ENCODE results near the gene NDUFS3.

Gene NDUFS3

DNA sequence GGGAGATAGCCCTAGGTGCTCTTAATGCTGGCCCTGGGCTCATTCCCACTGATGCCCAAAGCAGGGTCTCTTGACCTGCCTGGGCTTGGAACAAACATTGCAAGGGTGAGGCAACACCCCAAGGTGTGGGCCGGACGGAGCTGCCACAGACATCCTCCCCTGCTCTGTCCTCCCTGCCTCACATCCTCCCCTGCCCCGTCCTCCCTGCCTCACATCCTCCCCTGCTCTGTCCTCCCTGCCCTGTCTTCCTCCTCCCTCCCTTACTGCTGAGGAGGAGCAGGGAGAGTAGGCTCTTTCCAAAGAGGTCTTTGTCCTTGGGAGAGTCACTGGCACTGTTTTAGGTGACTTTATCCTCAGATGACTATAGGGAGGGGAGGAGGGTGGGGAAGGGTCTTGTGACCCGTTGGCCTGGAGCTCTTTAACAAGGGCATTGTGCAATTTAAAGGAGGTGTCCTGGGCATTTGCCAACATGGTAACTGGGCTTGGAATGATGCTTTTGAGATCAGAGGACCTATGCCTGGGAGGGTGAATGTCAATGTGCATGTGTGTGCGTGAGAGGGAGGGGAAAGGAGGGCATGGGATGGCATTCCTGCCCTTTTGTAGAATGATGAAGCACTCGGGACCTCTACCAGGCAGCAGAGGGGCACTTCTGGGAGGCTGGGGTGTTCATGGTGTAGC, 8.3 kb downstream of the NDUFS3 start:
- H3K4me3 ChIP-seq (ENCODE audit: low read depth, low read length), result no peak overlapping the region
- TF ChIP-seq, protein P1, sequence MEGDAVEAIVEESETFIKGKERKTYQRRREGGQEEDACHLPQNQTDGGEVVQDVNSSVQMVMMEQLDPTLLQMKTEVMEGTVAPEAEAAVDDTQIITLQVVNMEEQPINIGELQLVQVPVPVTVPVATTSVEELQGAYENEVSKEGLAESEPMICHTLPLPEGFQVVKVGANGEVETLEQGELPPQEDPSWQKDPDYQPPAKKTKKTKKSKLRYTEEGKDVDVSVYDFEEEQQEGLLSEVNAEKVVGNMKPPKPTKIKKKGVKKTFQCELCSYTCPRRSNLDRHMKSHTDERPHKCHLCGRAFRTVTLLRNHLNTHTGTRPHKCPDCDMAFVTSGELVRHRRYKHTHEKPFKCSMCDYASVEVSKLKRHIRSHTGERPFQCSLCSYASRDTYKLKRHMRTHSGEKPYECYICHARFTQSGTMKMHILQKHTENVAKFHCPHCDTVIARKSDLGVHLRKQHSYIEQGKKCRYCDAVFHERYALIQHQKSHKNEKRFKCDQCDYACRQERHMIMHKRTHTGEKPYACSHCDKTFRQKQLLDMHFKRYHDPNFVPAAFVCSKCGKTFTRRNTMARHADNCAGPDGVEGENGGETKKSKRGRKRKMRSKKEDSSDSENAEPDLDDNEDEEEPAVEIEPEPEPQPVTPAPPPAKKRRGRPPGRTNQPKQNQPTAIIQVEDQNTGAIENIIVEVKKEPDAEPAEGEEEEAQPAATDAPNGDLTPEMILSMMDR (IDR thresholded peaks at IDR 0.05; ENCODE audit: low read depth, low read length, missing control alignments), result no peak
- DNase-seq (ENCODE audit: low read depth), result no peak

DNA sequence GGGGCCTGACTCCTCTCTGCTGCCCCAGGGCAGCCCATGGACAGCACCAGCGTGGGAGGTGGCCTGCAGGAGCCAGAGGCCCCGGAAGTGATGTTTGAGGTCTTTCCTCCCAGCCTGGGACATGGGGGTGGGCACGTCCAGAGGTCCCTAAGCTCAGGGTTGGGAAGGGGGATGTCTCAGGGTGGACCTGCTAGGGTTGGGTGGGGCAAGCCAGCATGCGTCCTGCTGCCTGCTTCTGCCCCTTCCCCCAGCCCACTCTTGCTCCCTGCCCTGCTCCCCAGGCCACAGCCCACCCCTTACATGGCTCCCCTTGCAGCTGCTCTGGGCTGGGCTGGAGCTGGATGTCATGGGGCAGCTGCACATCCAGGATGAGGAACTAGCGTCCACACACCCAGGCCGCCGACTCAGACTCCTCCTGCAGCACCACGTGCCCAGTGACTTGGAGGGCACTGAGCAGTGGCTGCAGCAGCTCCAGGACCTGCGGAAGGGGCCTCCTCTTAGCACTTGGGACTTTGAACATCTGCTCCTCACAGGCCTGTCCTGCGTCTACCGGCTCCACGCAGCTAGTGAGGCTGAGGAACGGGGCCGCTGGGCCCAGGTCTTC, 9.0 kb downstream of the NDUFS3 start:
- TF ChIP-seq, protein P1 (IDR thresholded peaks at IDR 0.05; ENCODE audit: low read depth, low read length, missing control alignments), result no peak
- no peak for DNase-seq (ENCODE audit: low read depth)
- no peak overlapping the region for H3K4me3 ChIP-seq (ENCODE audit: low read depth, low read length)

DNA sequence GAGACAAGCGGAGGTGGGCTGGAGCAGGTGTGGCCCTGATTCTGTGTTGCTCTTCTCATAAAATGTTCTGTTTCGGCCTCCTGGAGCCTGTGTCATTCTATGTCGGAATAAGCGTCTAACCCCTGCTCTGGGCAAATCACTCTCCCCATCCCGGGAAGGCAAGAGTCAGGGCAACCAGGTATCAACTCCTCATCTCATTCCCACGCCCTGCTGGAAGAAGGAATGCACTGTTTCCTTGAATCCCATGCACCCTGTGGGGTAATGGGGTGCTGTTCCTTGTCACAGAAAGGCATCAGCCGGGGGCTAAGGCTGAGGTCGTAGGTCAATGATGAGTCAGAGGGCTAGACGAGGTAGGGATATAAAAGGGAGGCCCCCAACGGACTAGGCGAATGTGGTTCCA, 10.2 kb downstream of the NDUFS3 start:
- TF ChIP-seq, protein P1 (IDR thresholded peaks at IDR 0.05; ENCODE audit: low read depth, low read length, missing control alignments), result no peak
- no peak for DNase-seq (ENCODE audit: low read depth)
- H3K4me3 ChIP-seq (ENCODE audit: low read depth, low read length), result no peak overlapping the region

DNA sequence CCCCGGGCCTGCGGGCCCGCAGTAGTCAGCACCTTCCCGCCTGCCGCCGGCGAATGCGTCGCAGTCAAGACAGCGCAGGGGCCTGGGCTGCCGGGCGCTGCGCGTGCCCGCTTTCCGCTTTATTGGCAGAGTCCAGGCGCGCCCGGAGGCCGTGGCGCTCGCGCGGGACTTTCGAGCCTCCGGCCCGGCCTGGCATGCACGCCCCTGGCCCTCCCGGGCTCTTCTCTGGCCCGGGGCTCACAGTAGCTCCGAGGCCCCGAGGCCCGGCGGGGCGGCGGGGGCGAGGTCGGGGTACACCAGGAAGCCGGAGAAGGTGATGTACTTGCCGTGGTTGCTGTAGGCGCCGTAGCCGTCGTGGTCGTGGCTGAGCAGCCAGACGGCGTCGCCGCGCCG, 10.7 kb downstream of the NDUFS3 start:
- TF ChIP-seq, protein P1 (IDR thresholded peaks at IDR 0.05; ENCODE audit: low read depth, low read length, missing control alignments), result no peak
- H3K4me3 ChIP-seq (ENCODE audit: low read depth, low read length), result no peak overlapping the region
- DNase-seq (ENCODE audit: low read depth), result no peak

DNA sequence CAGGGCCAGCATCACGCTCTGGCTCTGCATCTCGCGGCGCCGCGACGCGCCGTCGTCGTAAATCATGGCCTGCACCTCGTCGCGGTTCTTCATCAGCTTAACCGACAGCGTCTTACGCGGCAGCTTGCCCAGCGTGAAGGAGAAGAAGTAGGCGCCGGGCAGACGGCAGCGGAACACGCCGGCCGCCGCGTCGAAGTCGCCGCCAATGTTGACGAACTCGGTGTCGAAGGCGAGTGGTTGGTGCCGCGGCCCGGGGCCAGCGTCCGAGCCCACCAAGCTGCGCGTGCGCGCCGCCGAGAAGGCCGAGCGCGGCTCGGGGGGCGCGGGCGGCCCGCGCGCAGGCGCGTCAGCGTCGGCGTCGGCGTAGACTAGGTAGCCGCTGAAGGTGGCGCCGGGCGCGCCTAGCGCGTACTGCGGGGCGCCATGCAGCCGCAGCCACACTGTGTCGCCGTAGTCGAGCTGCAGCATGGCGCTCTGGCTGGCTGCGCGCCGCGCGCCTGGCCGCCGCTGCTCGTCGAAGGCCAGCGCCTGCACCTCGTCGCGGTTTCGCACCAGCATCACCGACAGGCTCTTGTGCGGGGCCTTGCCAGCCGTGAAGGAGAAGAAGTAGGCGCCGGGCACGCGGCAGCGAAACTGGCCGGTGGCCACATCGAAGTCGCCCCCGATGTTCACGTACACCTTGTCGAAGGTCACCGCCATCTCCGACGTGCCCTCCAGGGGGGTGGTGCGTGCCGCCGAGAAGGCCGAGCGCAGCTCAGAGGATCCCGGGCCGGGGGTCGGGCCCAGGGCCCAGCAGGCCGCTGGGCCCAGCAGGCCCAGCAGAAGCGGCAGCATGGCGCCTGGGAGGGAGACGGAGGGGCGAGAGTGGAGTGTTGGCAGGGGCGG, 11.3 kb downstream of the NDUFS3 start:
- H3K4me3 ChIP-seq (ENCODE audit: low read depth, low read length), result no peak overlapping the region
- no peak for DNase-seq (ENCODE audit: low read depth)
- TF ChIP-seq, protein P1 (IDR thresholded peaks at IDR 0.05; ENCODE audit: low read depth, low read length, missing control alignments), result no peak

DNA sequence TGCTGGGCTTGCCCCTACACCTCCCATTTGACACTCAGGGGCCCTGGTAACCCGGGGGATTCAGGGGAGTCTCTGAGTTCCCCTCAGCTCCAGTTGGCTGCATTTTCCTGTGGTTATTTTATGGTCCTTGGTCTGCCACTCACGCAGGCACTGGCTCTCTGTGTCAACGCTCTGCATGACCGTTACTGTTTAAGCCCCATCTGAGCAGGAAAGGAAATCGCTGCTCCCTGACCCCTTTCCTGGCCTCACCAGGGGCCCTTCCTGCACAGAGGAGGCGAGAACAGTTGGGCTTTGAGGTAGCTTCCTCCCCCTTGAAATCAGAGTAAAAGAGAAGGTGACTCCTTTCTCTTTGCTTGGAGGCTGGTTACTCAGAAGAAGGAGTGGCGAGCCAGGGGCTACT, 12.9 kb downstream of the NDUFS3 start:
- no peak for DNase-seq (ENCODE audit: low read depth)
- TF ChIP-seq, protein P1 (IDR thresholded peaks at IDR 0.05; ENCODE audit: low read depth, low read length, missing control alignments), result no peak
- H3K4me3 ChIP-seq (ENCODE audit: low read depth, low read length), result no peak overlapping the region
